Small intestine (tissue), 7 donors: Measurements from ENCODE around the gene TLE5. TPM values are rescaled to one million over a fixed set of nuclear protein-coding genes. Genes with fewer than 3 reads are reported as not detected.
"Not testable (repeated sequence)": the region's sequence is repeated elsewhere in the genome, so short reads cannot be mapped to it uniquely, and the experiment has no call there.

Experiments used
- DNase-seq, 2 donors: peaks; one replicate each; pipeline versions ENCODE4 v3.0.0 to v3.0.0-alpha.2; 2013
- FAIRE-seq: peaks from 2 replicates; lab custom pipeline; 2012; peaks lifted over from hg19 to GRCh38; lab: Jason Lieb, UNC
- H3K27ac ChIP-seq, 3 donors: one replicate each; pipeline ENCODE4 v1.5.1; 2013; ENCODE audit warnings: low read length in 2 of 3, mild to moderate bottlenecking in 2 of 3, control low read depth in 1 of 3, inconsistent platforms in 1 of 3, low read depth in 1 of 3, moderate library complexity in 1 of 3
- H3K27me3 ChIP-seq, 3 donors: one replicate each; pipeline ENCODE4 v1.6.1; 2013; ENCODE audit warnings: low read length in 3 of 3, inconsistent platforms in 1 of 3; ENCODE audit not compliant: control insufficient read depth in 3 of 3, insufficient read depth in 3 of 3
- H3K36me3 ChIP-seq, 3 donors: one replicate each; pipeline ENCODE4 v1.6.1; 2013; ENCODE audit warnings: low read length in 3 of 3, inconsistent platforms in 1 of 3, low read depth in 1 of 3, mild to moderate bottlenecking in 1 of 3, moderate library complexity in 1 of 3; ENCODE audit not compliant: control insufficient read depth in 3 of 3, insufficient read depth in 2 of 3
- H3K4me1 ChIP-seq, 3 donors: one replicate each; pipeline ENCODE4 v1.6.1; 2013; ENCODE audit warnings: low read length in 2 of 3, inconsistent platforms in 1 of 3, low read depth in 1 of 3, mild to moderate bottlenecking in 1 of 3, moderate library complexity in 1 of 3; ENCODE audit not compliant: control insufficient read depth in 3 of 3, insufficient read depth in 2 of 3
- H3K4me3 ChIP-seq, 3 donors: one replicate each; pipeline ENCODE4 v1.5.1; 2013; ENCODE audit warnings: low read length in 3 of 3, control low read depth in 1 of 3, inconsistent platforms in 1 of 3, low read depth in 1 of 3, mild to moderate bottlenecking in 1 of 3, moderate library complexity in 1 of 3
- H3K9me3 ChIP-seq, 2 donors: one replicate each; pipeline ENCODE4 v1.6.1; 2013; ENCODE audit warnings: low read depth in 1 of 2, low read length in 1 of 2; ENCODE audit not compliant: control insufficient read depth in 2 of 2, insufficient read depth in 1 of 2
- WGBS, 3 donors: extraction: QIAGEN DNeasy Blood & Tissue Kit; methylation state at CpG; one replicate each; pipeline ENCODE4 v1.1.7; 2013; 5-methylcytosine and 5-hydroxymethylcytosine counted together
- polyA plus RNA-seq, 4 donors: library from polyadenylated mRNA; stranded (reverse) in 3 of 4; unstranded in 1 of 4; fragments of 200-250 nt in 3 of 4; fragments of 120-200 nt in 1 of 4; gene quantifications; one replicate each; pipeline versions ENCODE4 v1.2.1 to v1.2.3, GENCODE V29; 2013
- donor health status: healthy with polysubstance abuse.
- donor health status: control.
- donor health status: control.
- donor health status: Bipolar disorder and iron deficiency.
- donor health status: healthy.

The TLE5 gene
- polyA plus RNA-seq, 4 donors, result 308 to 488 (median 351) TPM

DNA sequence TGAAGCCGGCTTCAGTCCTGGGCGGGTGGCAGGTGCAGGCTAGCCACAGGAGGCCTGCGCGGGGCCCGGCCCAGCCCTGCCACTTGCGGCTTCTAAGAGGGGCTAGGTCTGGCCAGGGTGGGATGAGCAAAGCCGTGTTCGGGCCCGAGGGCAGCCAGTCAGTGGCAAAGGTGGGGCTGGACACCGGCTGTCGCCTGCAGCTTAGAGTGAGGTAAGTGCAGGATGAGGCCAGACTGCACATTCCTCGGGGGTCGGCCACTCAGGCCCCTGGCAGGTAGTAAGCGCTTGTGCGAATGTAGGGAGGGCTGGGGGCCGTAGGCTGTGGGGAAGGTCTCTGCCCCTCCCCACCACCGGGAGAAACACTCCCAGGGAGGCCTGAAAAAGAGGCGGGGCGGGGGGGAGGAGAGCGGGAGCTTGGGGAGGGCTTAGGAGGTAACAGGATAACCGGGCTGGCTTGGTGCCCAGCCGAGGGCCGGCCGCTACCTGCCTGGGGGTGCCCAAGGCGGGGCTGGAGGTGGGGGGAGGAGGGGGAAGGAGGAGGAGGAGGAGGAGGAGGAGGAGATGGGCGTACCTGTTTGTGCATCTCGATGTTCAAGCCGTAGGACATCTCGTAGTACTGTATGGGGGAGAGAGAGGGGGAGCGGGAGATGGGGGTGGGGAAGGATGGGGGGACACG is 6.4 kb downstream of the TLE5 start:
- Histone ChIP-seq H3K27ac (peak overlapping the region in 2 of 3 donors; percentile 11 to 25), H3K36me3 (peaks cover 18 to 87% (median 20%) of the 10 kb centered on the region in 3 donors), H3K9me3 (peaks cover 0 to 2% of the 10 kb centered on the region in 2 donors), H3K4me3 (no peak overlapping the region), H3K4me1 (peaks cover 0 to 41% (median 3%) of the 10 kb centered on the region in 3 donors), H3K27me3 (no peaks in the 10 kb centered on the region)
- no peak for FAIRE-seq
- peak; percentile 59 to 63 for DNase-seq
- 28 to 58% (median 44%) methylated on average over 29 to 31 of the region's 31 CpGs for WGBS, 3 donors

DNA sequence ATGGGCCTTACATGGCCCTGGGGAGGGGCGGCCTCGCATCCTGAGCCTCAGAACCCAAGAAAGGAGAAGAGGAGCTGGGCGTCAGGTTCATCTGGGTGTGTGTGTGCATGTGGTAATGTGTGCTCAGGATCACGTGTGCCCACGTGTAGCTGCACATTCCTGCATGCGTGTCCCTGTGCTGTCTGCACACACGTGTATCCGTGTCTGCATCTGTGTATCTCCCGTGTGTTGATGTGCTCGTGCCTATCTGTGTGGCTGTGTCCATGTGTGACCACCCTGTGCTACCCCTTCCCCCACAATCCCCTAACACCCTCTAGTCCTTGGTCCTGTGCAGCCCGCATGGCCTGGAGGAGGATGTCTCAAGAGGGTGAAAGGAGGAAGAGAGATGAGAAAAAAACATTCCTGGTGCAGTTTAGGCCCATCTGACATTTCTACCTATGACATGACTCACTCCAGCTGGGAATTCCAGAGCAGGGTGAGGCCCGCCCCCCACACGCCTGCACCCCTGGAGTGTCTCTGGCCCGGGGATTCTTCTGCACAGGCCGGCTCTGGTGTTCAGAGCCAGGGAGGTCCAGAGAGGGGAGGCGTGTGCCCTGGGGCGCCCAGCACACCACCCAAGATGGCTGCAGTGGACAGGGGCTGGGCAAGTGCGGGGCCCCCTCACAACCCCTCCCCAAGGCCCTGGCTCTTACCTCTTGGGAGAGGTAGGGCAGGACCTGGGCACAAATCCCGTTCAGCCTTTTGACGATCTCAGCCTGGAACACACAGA is 7.1 kb downstream of the TLE5 start:
- Histone ChIP-seq H3K27ac (peak overlapping the region in 2 of 3 donors; percentile 11 to 25), H3K4me1 (peaks cover 0 to 35% (median 3%) of the 10 kb centered on the region in 3 donors), H3K27me3 (no peaks in the 10 kb centered on the region), H3K36me3 (peaks cover 18 to 80% (median 20%) of the 10 kb centered on the region in 3 donors), H3K4me3 (no peak overlapping the region), H3K9me3 (peaks cover 0 to 2% of the 10 kb centered on the region in 2 donors)
- DNase-seq, result peak in 1 of 2 donors; percentile 43
- FAIRE-seq, result no peak
- 72 to 76% (median 73%) methylated on average over 19 to 20 of the region's 20 CpGs for WGBS, 3 donors

DNA sequence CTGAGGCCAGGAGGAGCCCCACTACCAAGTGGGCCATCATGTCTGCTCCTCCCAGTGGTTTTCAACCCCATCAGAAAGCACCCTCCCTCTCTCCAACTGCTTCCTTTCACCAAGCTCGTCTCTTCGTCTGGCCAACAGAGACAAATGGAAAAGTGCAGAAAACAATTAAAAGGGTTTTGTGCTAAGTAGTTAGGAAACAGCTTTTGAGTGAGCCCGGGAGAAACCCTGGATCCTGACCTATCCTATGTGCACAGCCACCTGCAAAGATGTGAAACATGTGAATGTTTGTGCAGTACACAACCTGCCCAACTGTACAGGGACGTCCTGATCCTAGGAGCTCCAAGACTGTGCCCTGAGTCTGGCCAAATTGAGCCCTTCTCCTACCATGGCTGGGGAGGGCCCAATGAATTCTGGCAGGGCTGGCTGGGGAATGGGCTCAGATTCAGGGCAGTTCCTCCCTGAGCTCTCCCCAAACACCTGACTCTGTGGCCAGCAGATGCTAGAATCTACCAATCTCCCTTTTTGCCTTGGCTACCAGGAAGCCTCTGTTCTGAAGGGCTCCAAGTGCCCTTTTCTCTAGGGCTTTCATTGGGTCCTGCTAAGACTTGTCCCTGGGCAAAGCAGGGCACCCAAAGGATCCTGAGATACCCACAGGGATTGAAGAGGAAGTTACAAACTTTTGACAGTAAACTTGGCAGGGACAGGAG is 7.9 kb downstream of the TLE5 start:
- no peak overlapping the region for H3K4me3 ChIP-seq
- no peaks in the 10 kb centered on the region for H3K27me3 ChIP-seq
- H3K27ac ChIP-seq, result no peak overlapping the region
- H3K4me1 ChIP-seq, result peaks cover 0 to 35% (median 3%) of the 10 kb centered on the region in 3 donors
- FAIRE-seq, result no peak
- 70 to 88% (median 79%) methylated on average over 4 of the region's 4 CpGs for WGBS, 3 donors
- H3K36me3 ChIP-seq, result peaks cover 18 to 73% (median 20%) of the 10 kb centered on the region in 3 donors
- DNase-seq, result no peak
- H3K9me3 ChIP-seq, result peaks cover 0 to 2% of the 10 kb centered on the region in 2 donors

DNA sequence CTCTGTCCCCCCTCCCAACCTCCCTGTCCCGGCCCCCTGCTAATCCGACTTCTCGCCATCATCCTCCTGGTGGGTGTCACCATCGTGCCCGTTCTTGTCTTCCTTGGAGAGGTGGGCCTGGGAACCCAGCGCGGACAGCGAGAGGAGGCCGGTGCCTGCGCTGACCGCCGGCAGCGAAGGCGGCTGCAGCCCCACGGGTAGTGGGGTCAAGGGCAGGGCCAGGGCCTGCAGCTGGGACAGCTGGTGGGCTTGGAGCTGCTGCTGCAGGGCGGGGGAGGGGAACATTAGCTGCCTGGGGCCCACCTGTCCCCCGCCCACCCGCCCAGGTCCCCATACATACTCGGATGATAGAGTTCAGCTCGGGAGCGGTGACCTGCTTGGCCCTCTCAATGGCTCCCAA is 8.5 kb downstream of the TLE5 start:
- FAIRE-seq (no peak), DNase-seq (no peak)
- H3K4me3 ChIP-seq, result no peak overlapping the region
- no peaks in the 10 kb centered on the region for H3K27me3 ChIP-seq
- no peak overlapping the region for H3K27ac ChIP-seq
- peaks cover 18 to 66% (median 18%) of the 10 kb centered on the region in 3 donors for H3K36me3 ChIP-seq
- WGBS, 3 donors, result 84 to 86% (median 85%) methylated on average over 21 of the region's 21 CpGs
- peaks cover 0 to 34% (median 3%) of the 10 kb centered on the region in 3 donors for H3K4me1 ChIP-seq
- peaks cover 0 to 2% of the 10 kb centered on the region in 2 donors for H3K9me3 ChIP-seq

DNA sequence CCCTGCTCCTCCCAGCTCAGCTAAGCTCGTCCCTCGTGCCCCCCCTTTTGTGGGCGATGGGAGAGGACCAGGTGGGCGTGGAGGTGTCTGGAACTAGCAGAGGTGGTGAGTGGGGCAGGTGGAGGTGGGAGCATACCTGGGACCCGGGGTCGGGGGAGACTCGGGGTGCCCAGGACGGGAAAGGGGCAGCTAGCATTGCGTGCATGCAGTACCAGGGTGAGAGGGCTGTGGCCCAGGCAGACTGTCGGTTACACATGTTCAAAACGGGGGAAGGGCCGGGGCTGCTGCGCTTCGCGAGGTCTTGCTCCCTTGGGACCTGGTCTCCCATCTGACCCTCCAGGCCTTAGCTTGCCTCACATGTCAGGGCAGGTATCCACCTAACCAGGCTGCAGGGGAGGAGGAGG is 9.1 kb downstream of the TLE5 start:
- H3K4me3 ChIP-seq, result no peak overlapping the region
- H3K36me3 ChIP-seq, result peaks cover 18 to 61% (median 18%) of the 10 kb centered on the region in 3 donors
- H3K27me3 ChIP-seq, result no peaks in the 10 kb centered on the region
- no peak for DNase-seq
- H3K9me3 ChIP-seq, result peaks cover 0 to 2% of the 10 kb centered on the region in 2 donors
- peaks cover 0 to 29% (median 3%) of the 10 kb centered on the region in 3 donors for H3K4me1 ChIP-seq
- no peak overlapping the region for H3K27ac ChIP-seq
- FAIRE-seq, result no peak
- WGBS, 3 donors, result 63 to 73% (median 68%) methylated on average over 11 to 15 of the region's 15 CpGs

DNA sequence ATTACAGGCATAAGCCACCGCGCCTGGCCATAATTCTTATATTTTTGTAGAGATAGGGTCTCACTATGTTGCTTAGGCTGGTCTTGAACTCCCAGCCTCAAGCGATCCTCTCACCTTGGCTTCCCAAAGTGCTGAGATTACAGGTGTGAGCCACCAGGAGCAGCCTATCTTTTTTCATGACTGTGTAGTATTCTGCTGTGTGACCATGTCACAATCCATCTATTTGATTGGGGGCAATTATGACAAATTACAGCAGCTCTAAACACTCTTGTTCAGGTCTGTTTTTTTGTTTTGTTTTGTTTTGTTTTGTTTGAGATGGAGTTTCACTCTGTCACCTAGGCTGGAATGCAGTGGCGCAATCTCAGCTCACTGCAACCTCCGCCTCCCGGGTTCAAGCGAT is 12.3 kb downstream of the TLE5 start:
- not testable (repeated sequence) for FAIRE-seq, H3K9me3 ChIP-seq, H3K27ac ChIP-seq, H3K27me3 ChIP-seq, DNase-seq, H3K4me3 ChIP-seq
- WGBS, 3 donors, result 96 to 98% (median 97%) methylated on average over 7 of the region's 7 CpGs
- Histone ChIP-seq H3K36me3 (peaks cover 4 to 29% (median 7%) of the 10 kb centered on the region in 3 donors), H3K4me1 (peaks cover 2 to 13% (median 3%) of the 10 kb centered on the region in 3 donors)

DNA sequence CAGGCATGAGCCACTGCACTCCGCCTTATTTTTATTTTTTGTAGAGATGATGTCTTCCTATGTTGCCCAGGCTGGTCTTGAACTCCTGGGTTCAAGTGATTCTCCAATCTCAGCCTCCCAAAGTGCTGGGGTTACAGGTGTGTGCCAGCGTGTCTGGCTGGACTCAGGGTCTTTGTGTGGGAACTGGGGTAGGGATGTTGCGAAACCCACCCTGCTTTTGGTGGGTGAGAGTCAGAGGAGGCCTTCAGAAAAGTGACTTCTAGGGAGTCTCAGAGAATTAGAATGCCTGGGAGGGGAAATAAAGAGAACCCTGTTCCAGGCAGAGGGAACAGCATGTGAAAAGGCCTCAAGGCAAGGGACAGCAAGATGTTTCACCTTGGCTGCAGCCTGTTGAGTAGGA is 13.2 kb downstream of the TLE5 start:
- Histone ChIP-seq H3K4me1 (peaks cover 2 to 13% (median 3%) of the 10 kb centered on the region in 3 donors), H3K36me3 (peaks cover 0 to 20% (median 2%) of the 10 kb centered on the region in 3 donors), H3K9me3 (peaks cover 0 to 2% of the 10 kb centered on the region in 2 donors), H3K4me3 (no peak overlapping the region), H3K27ac (no peak overlapping the region), H3K27me3 (no peaks in the 10 kb centered on the region)
- WGBS, 3 donors, result 88 to 97% (median 95%) methylated on average over 3 of the region's 3 CpGs
- FAIRE-seq, result no peak
- DNase-seq, result no peak

DNA sequence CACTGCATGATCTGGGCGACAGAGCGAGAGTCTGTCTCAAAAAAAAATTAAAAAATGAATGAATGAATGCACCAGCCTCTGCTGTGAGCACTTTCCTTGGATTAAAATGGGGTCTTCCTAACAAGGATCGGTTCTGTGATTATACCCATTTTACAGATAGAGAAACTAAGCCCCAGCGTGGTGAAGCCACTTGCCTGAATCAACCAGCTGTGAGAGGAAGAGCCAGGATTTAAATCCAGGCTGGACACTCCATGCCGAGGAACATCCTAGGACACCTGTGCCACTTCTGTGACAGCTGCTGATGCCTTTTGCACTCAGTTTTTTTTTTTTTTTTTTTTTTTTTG is 14.1 kb downstream of the TLE5 start:
- H3K27ac ChIP-seq, result peak overlapping the region in 1 of 3 donors; percentile 73
- no peak for DNase-seq
- no peak overlapping the region for H3K4me3 ChIP-seq

More for the DNA sequence above, 14.1 kb downstream of the TLE5 start:
- WGBS, 3 donors, result 63 to 83% (median 77%) methylated on average over 5 of the region's 5 CpGs
- Histone ChIP-seq H3K4me1 (peaks cover 2 to 13% (median 3%) of the 10 kb centered on the region in 3 donors), H3K27me3 (no peaks in the 10 kb centered on the region), H3K36me3 (peaks cover 0 to 10% (median 0%) of the 10 kb centered on the region in 3 donors), H3K9me3 (peaks cover 0 to 2% of the 10 kb centered on the region in 2 donors)
- FAIRE-seq, result no peak
